ENCODE data around the gene ARHGAP15.

Gene ARHGAP15

GRCh38 chr2:143736904-143737303 is 607.7 kb downstream of the ARHGAP15 start:
- H3K27ac ChIP-seq (ENCODE audit: low read depth, low read length) = no peak overlapping the region
- TF ChIP-seq EZH2phosphoT487 (IDR thresholded peaks at IDR 0.05; ENCODE audit: borderline replicate concordance, low read length) = no peak
- no peak overlapping the region for H3K4me3 ChIP-seq (ENCODE audit: low read length)
- no peaks in the 10 kb centered on the region for H3K36me3 ChIP-seq (ENCODE audit: control insufficient read depth, low read length)
- no peaks in the 10 kb centered on the region for H3F3A ChIP-seq (ENCODE audit: control insufficient read depth, insufficient read depth)
- H3K27me3 ChIP-seq (ENCODE audit: control insufficient read depth, low read length) = no peaks in the 10 kb centered on the region
- H4K20me1 ChIP-seq (ENCODE audit: control insufficient read depth, insufficient read depth, low read depth, low read length) = no peaks in the 10 kb centered on the region
- H3K9me2 ChIP-seq (replicated peaks; ENCODE audit: control insufficient read depth, low read length) = no peaks in the 10 kb centered on the region
- H3K4me1 ChIP-seq (ENCODE audit: control insufficient read depth, low read length) = no peaks in the 10 kb centered on the region
- no peak overlapping the region for H3K4me2 ChIP-seq (ENCODE audit: low read length)
- H3K79me2 ChIP-seq (ENCODE audit: control insufficient read depth, low read length) = no peaks in the 10 kb centered on the region
- no peaks in the 10 kb centered on the region for H3K9me3 ChIP-seq (ENCODE audit: control insufficient read depth, insufficient read depth, low read length)

- no peaks in the 10 kb centered on the region for H3K9me2 ChIP-seq (replicated peaks; ENCODE audit: control insufficient read depth, low read length)
- no peak overlapping the region for H3K27ac ChIP-seq (ENCODE audit: low read depth, low read length)
- no peak for TF ChIP-seq CTCF (IDR thresholded peaks at IDR 0.05; ENCODE audit: low read depth, low read length, poor library complexity, severe bottlenecking)
- no peak for TF ChIP-seq EZH2phosphoT487 (IDR thresholded peaks at IDR 0.05; ENCODE audit: borderline replicate concordance, low read length)
- no peaks in the 10 kb centered on the region for H3K9me3 ChIP-seq (ENCODE audit: control insufficient read depth, insufficient read depth, low read length)
- no peaks in the 10 kb centered on the region for H3K4me1 ChIP-seq (ENCODE audit: control insufficient read depth, low read length)
- no peaks in the 10 kb centered on the region for H3K27me3 ChIP-seq (ENCODE audit: control insufficient read depth, low read length)
- H3K4me3 ChIP-seq (ENCODE audit: low read length) = no peak overlapping the region
- no peaks in the 10 kb centered on the region for H3K36me3 ChIP-seq (ENCODE audit: control insufficient read depth, low read length)
- H3K4me2 ChIP-seq (ENCODE audit: low read length) = no peak overlapping the region
- no peaks in the 10 kb centered on the region for H3F3A ChIP-seq (ENCODE audit: control insufficient read depth, insufficient read depth)
- no peaks in the 10 kb centered on the region for H4K20me1 ChIP-seq (ENCODE audit: control insufficient read depth, insufficient read depth, low read depth, low read length)
- H3K79me2 ChIP-seq (ENCODE audit: control insufficient read depth, low read length) = no peaks in the 10 kb centered on the region
These were observed 611.2 kb downstream of the ARHGAP15 start for GRCh38 chr2:143740431-143740830.

GRCh38 chr2:143741205-143741604 is 612.0 kb downstream of the ARHGAP15 start:
- TF ChIP-seq CTCF (IDR thresholded peaks at IDR 0.05; ENCODE audit: low read depth, low read length, poor library complexity, severe bottlenecking) = no peak
- TF ChIP-seq EZH2phosphoT487 (IDR thresholded peaks at IDR 0.05; ENCODE audit: borderline replicate concordance, low read length) = no peak
- no peaks in the 10 kb centered on the region for H4K20me1 ChIP-seq (ENCODE audit: control insufficient read depth, insufficient read depth, low read depth, low read length)
- no peak overlapping the region for H3K4me3 ChIP-seq (ENCODE audit: low read length)
- no peaks in the 10 kb centered on the region for H3F3A ChIP-seq (ENCODE audit: control insufficient read depth, insufficient read depth)
- no peaks in the 10 kb centered on the region for H3K9me3 ChIP-seq (ENCODE audit: control insufficient read depth, insufficient read depth, low read length)
- no peaks in the 10 kb centered on the region for H3K36me3 ChIP-seq (ENCODE audit: control insufficient read depth, low read length)
- H3K27me3 ChIP-seq (ENCODE audit: control insufficient read depth, low read length) = no peaks in the 10 kb centered on the region
- no peaks in the 10 kb centered on the region for H3K9me2 ChIP-seq (replicated peaks; ENCODE audit: control insufficient read depth, low read length)
- no peak overlapping the region for H3K27ac ChIP-seq (ENCODE audit: low read depth, low read length)
- no peak overlapping the region for H3K4me2 ChIP-seq (ENCODE audit: low read length)
- no peaks in the 10 kb centered on the region for H3K4me1 ChIP-seq (ENCODE audit: control insufficient read depth, low read length)
- no peaks in the 10 kb centered on the region for H3K79me2 ChIP-seq (ENCODE audit: control insufficient read depth, low read length)

- H3K4me3 ChIP-seq (ENCODE audit: low read length) = no peak overlapping the region
- H3K27me3 ChIP-seq (ENCODE audit: control insufficient read depth, low read length) = no peaks in the 10 kb centered on the region
- no peak for TF ChIP-seq EZH2phosphoT487 (IDR thresholded peaks at IDR 0.05; ENCODE audit: borderline replicate concordance, low read length)
- TF ChIP-seq CTCF (IDR thresholded peaks at IDR 0.05; ENCODE audit: low read depth, low read length, poor library complexity, severe bottlenecking) = no peak
- no peak overlapping the region for H3K27ac ChIP-seq (ENCODE audit: low read depth, low read length)
- no peaks in the 10 kb centered on the region for H3K79me2 ChIP-seq (ENCODE audit: control insufficient read depth, low read length)
- no peaks in the 10 kb centered on the region for H4K20me1 ChIP-seq (ENCODE audit: control insufficient read depth, insufficient read depth, low read depth, low read length)
- no peaks in the 10 kb centered on the region for H3K36me3 ChIP-seq (ENCODE audit: control insufficient read depth, low read length)
- no peaks in the 10 kb centered on the region for H3K9me3 ChIP-seq (ENCODE audit: control insufficient read depth, insufficient read depth, low read length)
- no peaks in the 10 kb centered on the region for H3K9me2 ChIP-seq (replicated peaks; ENCODE audit: control insufficient read depth, low read length)
- no peaks in the 10 kb centered on the region for H3F3A ChIP-seq (ENCODE audit: control insufficient read depth, insufficient read depth)
- H3K4me1 ChIP-seq (ENCODE audit: control insufficient read depth, low read length) = no peaks in the 10 kb centered on the region
- H3K4me2 ChIP-seq (ENCODE audit: low read length) = no peak overlapping the region
These were observed 613.4 kb downstream of the ARHGAP15 start for GRCh38 chr2:143742581-143742980.
